Mucosa of gallbladder (tissue), 1 donor: Measurements from ENCODE around the gene NECTIN1. TPM values are rescaled to one million over a fixed set of nuclear protein-coding genes. Genes with fewer than 3 reads are reported as not detected.

Experiments
- DNase-seq: peaks from one replicate; pipeline ENCODE4 v3.0.0-alpha.2; 2020; ENCODE audit warnings: low spot score
- total RNA-seq: library from RNA; stranded (reverse); gene quantifications from one replicate; pipeline ENCODE4 v1.2.1, GENCODE V29; 2021
- donor health status: DM: no; HTN: no; CAD: no.

Gene NECTIN1
- total RNA-seq, 1 donor from 2014 or later, result 13.2 TPM

DNA sequence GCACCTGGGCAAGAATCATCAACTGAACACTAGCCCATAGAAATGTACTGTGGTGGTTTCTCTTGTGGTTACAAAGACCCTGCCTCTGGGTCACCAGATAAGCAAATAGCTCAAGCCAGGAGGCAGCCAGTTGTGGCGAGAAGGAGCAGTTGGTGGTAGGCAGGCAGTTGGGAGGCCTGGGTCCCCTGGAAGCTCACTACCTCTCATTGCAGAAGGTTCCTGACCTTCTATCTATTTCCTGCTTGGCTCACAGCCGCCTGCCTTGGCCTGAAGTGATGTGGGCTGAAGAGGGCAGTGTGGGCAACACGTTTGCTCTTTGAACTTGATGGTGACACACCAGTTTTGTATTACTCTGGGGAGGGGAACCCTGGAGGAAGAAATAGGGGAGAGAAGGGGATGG is 34.7 kb downstream of the NECTIN1 start:
- no peak for DNase-seq

DNA sequence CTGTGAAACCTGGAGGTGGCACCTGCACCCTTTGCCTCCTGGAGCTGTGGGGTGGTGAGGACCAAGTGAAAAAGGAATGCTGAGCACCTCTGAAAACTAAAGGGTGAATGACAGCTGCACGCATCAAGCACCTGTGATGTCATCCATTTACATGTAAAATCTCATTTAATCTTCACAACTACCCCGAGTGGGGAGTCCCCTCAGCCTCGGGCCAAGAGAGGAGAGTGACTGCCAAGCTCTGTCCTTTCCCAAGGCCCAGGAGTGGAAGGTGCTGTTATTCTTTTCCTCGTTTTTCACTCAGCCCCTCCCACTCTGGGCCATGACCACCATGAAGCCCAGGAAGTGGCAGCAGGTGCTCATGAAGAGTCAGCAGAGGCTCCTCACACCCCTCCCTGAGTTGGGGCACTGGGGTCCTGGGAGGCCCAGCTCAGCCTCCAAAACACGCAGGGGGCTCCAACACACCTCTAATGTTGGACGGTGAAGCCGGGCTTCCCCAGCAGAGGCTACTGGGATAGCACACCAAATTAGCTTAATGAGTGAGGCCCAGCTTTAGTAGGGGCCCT is 35.7 kb downstream of the NECTIN1 start:
- no peak for DNase-seq

DNA sequence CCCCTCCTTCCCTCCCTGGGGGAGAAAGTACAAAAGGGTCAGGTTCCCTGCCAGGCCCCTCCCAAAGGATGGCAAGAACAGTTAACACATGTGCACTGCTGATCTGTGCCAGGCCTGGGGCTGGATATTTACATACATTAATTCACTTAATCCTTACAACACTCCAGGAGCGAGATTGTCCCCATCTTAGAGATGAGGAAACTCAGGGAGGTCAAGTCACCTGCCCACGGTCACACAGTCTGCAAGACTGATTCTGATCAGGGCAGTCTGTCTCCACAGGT is 36.5 kb downstream of the NECTIN1 start:
- no peak for DNase-seq

DNA sequence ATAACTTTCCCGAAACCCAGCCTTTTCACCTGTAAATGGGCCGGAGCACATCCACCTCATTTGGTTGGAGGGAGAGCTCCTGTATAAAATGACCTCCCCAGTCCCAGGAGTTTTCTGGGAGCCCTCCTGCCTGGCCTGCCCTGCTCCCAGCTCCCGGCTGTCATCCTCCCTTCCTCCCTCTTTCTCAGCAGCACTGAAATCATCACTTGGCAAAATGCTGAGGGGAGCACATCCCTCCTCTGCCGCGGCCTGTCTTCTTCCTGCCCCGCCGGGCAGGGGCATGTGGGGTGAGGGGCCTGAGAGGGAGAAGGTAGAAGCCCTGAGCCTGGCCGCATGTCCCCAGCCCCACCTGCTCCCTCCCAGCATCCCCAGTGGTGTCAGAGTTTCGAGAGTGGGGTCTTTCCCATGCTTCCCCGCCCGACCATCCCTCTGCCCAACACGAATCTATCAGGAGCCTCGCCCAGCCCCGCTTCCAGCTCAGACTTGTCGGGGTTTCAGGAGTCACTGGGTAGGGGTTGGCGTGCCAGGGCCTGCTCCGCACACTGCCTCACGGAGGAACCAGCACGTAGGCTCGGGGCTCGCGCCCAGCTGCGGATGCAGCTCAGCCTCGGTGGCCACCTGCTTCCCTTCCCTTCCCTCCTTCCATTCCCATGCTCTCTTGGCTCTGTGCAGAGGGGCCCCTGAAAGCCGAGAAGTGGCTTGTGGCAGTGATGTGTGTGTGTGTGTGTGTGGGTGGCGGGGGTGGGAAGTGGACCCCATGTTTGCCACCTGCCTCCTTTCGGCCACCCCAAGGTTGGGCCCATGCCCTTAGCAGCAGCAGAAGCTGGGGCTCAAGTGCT is 37.1 kb downstream of the NECTIN1 start:
- DNase-seq, result no peak

DNA sequence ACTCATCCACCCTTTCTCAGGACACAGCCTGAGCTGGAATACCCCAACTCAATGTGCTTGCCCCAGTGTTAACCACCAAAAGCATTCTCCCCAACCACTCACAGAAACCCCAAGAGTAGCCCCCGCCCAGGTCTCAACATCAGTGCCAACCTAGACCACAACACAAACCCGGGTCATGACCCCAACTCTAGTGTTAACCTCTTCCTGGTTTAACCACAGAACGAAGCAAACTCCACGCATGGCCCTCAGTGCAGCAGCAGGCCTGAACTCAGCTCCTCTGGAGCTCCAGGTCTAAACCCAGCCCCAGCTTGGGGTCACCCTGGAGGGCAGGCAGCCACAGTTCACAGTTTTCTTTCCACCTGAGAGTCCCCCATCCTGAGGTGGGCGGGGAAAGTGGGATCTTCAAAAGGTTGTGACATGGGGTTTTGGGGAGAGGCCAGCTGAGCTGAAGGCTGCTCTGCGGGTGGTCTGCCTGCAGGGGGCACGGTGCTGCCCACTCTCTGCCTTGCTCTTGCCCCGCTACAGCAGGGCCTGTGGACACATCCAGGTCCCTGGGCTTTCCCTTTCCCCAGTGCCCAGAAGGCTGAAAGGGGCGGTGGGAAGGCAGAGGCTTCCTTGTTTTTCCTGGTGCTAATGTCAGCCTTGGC is 37.9 kb downstream of the NECTIN1 start:
- DNase-seq, result no peak

DNA sequence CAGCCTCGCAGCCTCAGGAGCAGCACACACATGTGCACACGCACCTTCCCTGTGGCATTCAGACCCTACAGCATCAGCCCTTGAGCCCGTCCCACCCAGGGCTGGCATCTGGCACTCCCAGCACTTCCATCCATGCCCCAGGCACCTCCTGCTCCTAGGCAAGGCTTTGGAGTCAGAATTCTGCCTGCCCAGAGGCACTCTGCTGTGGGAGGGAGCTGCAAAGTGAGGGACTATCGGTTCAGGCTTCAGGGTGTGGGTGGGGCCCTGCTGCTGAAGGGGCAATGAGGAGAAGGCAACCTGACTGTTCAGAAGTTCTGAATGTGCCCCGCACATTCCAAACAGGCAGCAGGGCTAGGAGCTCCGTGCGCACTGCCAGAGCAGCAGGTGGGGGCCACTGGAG is 39.7 kb downstream of the NECTIN1 start:
- DNase-seq, result no peak

DNA sequence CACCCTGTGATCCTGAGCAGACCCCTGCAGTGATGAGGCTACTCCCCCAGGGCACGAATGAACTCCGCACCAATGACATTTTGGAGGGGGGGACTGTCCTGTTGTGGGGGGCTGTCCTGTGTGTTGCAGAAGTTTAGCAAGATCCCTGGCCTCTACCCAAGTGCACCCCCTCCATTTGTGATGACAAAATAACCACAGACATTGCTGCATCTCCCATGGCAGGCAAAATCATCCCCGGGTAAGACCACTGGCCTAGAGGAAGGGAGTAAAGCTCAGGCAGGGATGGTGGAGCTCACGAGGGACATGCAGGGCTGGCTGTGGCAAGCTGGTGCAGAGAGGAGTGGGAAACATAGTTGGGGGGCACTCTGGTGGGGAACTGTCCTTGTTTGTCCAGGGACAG is 40.6 kb downstream of the NECTIN1 start:
- DNase-seq, result no peak

DNA sequence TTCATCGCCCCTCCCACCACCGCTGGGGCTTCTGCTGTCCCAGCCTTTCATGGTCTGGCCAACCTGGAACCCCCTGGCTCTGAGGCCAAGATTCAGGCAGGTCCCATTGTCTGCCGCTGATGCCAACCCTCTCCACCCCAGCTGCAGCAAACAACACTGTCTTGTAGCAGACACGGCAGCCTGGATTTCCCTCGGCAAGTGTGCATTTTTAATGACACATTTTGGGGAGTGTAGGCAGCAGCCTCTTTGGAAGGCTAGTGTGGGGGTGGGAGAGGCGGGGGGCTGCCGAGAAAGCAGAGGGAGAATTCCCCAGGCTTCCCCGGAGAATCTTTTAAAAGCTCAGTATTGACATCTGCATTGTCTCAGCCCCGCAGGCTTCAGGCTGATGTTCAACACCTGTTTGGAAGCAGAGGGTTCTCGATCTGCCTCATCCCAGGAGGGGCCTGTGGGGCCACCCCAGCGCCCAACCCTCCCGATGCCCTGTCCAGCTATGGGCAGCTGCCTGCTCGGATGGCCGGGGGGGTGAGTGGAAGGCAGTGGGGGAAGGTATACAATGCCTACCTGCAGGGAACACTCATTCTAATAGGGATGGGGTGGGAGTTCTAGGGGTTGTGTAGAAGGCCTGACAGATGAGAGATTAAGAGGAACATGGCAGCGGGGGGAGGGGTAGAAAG is 41.5 kb downstream of the NECTIN1 start:
- no peak for DNase-seq

DNA sequence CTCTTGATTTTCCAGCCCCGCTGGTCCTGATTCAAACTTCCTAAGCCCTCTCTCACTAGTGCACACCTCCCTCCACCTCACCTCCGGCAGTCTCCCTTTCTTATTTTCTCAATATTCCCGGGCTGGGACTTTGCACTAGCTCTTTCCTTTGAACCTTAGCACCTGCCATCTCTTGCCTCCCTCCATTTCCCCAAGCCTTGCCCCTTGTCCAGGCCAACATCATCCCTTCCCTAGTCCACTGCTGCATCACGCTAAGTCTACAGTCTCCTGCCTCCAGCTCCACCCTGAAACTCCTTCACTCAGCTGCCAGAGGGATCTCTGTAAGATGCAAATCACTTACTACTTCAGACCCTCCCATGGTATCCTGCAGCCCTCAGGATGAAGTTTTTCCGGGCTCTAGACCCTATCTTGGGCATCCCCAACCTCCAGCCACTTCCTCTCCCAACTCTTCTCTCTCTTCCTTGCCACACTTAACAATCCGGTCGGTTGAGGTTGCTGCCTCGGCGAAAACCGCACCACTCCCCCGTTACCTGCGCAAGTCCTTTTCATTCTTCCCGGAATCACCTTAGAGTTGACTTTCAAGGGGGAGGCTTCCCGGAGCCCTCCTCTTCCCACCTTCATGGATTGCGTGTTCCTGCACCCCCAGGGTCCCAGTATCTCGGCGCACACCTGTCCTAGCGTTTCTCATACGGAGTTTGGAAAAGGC is 42.7 kb downstream of the NECTIN1 start:
- DNase-seq, result no peak

DNA sequence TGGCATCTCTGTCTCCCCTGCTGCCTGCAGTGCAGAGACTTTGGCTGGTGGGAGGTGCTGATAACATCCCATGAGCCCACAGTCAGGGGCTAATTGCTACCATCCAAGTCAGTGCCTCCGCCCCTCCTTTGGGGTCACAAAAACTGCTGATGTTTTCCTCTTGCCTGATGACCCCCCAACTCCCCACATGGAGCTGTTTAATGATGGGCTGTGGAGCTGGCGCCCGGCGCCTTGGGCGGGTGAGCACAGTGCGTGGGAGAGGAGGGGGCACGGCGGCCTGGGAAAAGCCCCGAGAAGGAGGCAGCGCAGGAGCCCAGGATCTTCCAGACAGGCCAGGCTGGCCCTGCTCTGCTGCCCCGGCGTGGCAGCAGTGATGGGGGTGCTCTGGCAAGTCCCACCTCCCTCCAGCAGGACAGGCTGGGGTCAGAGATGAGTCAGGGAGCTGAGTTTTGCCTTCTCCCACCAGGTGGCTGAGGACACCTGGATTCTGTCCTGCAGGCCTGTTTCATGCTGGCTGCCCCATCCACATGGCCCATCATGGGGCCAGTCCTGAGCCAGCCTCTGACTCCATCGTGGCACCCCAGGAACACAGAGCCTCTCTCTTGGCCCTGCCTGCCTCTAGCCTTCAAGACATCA is 43.8 kb downstream of the NECTIN1 start:
- no peak for DNase-seq

DNA sequence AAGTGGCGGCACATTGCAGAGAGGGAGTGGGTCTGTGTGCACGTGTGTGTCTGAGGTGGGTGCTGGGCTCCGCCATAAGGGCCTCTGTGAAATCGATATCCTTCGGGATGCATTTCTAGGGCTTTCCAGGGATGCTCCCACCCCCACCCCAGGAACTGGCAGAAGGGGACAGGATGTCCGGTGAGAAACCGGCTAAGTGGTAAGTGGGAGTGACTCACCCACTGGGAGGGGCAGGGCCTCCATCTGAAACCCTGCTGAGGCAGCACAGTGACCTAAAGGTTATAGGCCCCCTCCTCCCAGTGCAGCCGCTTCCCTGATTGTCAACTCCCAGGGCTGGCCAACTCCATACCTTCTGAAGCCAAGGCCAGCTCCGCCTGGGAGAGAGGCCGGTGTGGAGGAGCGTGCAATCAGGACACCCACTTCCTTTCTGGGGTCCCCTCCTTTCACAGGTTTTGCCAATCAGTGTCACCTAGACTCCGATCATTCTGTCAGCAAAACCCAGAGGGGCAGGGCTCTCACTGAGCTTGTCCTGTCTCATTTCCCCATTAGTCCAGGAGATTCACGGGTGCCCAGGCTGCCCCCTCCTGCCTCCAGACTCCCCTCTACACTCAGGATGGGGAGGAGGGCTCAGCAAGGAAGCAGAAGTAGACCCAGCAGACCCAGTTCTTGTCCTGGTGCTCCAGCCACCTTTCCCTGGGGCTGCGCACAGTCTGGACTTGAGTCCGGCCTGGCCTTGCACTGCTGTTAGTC is 44.5 kb downstream of the NECTIN1 start:
- DNase-seq, result no peak

DNA sequence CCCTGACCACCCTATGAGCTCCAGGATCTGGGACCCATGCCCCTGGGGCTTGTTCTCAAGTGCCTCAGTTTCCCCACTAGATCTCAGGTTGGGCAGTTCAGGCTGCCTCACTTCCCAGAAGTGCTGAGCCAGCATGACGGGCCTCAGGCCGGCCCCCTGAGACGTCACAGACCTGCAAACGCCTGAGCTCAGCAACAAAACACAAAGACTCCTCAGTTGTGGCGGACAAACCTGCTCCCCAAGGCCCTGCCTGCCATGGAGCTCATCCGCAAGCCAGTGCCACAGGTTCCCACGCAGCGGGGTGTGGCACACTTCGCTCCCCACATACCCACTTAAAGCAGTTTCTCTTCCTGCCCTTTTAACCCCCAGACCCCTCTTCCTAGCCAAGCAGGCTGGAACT is 45.2 kb downstream of the NECTIN1 start:
- DNase-seq, result peak; percentile 57

DNA sequence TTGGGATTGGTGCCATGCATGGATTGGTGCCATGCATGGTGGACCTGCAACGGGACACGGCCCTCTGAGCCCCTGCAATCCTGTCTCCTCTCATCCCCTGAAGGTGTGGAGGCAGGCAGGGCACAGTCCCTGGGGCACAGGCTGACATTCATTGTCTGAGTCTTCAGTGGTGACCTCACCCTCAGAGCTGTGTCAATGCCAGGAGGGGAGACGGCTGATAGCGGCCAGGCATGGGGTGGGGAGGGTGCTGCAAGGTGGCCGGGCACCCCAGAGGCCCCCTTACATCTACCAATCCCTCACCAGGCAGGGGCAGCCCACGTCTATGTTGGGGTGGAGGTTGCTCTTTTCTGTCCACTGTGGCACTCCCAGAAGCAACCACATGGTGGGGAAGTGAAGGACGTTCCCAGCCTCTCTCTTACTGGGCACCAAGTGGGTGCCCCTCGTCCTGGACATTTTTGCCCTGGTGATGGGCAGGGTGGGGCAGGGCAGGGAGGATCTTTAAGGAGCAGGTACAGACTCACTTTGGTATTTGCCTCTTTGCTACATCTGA is 47.6 kb downstream of the NECTIN1 start:
- no peak for DNase-seq

DNA sequence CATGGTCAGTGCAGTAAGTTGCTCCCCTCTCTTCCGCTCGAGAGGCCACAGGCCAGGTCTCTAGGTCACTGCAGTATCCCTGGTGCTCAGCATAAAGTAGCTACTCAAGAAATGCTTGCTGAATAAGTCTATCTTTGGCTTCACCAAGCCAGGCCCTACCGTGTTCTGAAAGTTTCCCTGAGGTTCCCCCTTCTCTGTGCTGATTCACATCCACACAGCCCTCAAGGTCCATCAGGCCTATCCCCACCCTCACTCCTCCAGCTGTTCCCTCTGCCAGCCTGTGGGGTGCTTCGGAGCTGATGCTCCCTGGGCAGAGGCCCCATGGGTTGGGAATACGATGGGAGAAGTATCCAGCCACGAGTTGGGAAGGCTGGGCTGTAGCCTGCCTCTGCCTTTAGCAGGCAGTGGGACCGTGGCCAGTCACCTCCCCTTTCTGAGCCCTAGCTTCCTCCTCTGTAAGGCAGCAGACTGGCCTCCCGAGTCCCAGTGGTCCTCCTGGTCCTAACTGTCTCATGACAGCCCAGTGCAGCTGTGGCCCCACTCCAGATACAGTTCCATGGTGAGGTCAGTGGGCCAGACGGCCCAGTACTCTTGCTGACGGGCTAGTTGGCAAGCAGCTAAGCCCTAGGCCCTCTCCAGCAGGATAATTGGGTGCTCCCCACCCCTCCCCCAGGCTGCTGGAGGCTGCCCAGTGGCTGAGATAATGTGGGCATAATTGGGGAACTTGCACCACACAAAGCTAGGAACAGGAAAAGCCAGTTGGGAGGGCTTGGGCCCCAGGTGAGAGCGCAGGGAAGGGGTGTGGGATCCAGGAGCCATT is 48.2 kb downstream of the NECTIN1 start:
- DNase-seq, result no peak

DNA sequence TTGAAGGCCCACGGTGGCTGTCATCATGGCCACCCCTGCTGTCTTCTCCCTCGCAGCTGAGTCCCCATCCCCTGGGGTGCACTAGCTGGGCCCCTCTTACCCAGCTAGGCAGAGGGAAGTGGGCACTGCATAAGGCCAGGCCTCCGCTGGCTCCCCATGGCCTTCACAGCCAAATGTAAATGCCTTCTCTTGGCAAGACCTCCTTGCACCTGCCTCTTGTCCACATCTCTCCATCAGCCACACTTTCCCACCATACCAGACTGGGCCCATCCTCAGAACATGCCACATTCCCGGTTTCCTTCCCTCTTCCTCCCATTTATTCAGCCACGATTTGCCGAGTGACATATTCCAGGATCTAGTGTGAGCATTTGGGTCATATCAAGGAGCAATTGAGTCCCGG is 49.7 kb downstream of the NECTIN1 start:
- DNase-seq, result no peak

DNA sequence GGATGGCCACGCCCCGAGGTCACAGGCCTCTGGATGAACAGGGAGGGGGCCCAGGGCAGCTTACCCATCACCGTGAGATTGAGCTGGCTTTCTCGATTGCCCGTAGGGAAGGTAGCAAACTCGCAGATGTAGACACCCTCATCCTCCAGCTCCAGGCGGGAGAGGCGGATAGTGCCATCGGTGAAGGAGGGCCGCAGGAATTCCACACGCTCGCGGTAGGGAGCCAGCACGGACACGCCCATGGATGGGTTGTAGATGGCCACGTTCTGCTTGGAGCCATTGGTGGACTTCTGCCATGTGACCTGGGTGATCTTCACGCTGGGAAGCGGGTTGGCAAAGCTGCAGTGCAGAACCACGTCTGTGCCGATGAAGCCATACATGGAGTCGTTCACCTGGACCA is 50.6 kb downstream of the NECTIN1 start:
- no peak for DNase-seq

DNA sequence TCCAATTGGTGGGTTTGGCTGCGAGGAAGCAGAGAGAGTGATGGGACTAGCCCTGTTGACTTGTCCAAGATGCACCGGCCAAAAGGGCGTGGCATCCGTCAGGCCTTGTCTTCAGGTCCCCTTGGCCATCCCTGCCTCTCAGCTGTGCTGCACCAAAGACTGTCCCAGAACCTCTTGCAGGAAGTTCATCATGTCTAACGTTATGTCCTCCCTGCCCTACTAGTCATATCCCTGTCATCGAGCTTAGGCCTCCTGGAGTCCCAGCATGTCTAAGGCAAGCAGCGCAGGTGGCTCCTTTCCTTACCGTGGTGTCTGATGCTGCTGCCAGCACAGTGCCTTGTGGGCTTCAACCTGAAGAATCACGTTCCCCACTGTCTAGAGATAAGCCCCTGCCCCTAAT is 51.2 kb downstream of the NECTIN1 start:
- no peak for DNase-seq

DNA sequence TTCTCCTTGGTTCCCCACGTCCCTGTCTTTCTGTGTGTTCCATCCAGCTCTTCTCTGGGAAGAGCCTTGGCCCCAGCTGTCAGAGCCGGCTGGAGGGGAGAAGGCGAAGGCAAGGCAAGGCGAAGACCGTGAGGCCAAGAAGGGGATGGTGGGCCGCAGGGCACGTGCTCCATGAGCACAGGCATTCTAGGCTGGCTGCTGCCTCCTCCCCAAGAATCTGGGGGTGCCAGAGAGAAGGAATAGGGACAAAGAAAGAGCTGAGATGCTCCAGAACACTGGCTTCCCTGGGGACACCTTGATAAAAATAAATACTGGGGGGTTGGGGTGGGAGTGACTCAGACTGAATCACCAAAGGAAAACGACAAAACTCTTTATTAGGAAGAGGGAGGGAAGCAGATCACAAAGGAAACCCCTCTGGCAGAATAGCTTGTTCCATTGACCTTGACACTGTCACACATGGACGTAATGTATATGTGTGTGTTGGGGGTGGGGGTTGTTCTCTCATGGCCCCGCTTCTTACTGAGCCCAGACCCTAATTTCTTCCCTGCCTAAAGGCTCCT is 52.5 kb downstream of the NECTIN1 start:
- DNase-seq, result no peak

DNA sequence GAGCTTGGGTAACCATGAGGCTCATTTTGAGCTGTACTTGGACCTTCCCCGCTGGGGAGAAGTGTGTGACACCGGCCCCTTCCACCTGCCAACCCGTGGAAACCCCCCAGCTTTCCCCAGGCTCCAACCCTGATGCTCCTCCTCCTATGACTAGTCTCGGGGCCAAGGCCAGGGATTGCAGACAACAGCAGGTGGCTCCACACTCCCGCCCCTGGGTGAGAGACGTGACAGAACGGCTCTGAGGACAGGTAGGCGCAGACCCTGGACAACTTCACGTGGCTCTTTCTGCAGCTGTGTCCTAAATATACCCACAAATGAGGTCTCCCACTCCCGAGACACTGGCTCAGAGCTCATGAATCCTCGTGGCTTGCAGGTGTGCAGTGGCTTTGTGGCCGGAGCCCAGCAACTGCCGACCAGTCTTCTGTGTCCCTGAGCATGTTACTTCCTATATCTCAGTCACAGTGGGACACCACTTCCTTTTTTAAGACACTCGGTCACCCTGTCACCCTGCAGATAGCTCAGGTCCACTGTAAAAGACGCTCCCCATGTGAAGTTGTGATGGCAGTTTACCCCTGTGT is 55.2 kb downstream of the NECTIN1 start:
- DNase-seq, result no peak
